IPS-NIHi7 (cell line): Measurements from ENCODE around the gene LYPD5.
A peak's percentile ranks its signal among the peaks of the same experiment; 100 is the strongest.
"Not testable (repeated sequence)": the region's sequence is repeated elsewhere in the genome, so short reads cannot be mapped to it uniquely, and the experiment has no call there.

ENCODE experiments used
- DNase-seq: peaks from one replicate; pipeline ENCODE4 v3.0.0; 2012; ENCODE audit warnings: mixed read lengths; ENCODE audit errors: extremely low spot score

The LYPD5 gene

DNA sequence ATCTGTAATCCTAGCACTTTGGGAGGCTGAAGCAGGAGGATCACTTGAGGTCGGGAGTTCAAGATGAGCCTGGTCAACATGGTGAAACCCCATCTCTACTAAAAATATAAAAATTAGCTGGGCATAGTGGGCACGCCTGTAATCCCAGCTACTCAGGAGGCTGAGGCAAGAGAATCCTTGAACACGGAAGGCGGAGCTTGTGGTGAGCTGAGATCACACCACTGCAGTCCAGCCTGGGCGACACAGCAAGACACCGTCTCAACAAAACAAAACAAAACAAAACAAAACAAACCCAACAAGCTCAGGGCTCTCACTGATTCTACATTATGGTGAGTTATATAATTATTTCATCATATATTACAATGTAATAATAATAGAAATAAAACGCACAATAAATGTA is 4.2 kb upstream of the LYPD5 start:
- not testable (repeated sequence) for DNase-seq

GRCh38 chr19:43804432-43804831 is 2.2 kb upstream of the LYPD5 start:
- DNase-seq, result no peak

DNA sequence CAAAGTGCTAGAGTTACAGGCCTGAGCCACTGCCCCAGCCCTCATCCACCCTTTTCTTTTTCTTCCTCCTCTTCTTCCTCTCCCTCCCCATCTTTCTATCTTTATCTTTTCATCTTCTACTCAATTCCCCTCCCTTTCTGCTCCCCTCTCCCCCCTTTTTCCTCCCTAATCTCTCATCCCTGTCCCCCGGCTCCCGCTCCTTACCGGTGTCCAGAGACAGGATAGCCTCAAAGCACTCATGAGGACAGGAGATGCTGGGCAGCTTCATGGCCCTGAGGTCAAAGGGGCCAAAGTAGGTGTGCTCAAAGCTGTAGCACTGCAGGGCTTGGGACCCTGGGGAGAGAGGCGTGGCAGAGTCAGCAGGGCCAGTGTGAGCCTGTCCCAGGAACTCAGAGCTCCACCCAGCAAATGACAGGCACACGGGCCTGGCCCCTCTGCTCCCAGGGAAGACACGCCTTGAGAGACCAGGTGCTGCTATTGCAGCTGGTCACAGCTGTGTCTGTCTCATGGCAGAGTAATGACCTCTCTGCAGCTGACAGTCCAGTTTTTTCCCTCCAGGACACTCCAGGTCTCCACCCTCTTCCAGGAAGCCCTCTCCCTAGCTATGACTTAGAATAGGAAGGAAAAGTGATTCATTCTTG is 2.6 kb downstream of the LYPD5 start:
- DNase-seq, result no peak

DNA sequence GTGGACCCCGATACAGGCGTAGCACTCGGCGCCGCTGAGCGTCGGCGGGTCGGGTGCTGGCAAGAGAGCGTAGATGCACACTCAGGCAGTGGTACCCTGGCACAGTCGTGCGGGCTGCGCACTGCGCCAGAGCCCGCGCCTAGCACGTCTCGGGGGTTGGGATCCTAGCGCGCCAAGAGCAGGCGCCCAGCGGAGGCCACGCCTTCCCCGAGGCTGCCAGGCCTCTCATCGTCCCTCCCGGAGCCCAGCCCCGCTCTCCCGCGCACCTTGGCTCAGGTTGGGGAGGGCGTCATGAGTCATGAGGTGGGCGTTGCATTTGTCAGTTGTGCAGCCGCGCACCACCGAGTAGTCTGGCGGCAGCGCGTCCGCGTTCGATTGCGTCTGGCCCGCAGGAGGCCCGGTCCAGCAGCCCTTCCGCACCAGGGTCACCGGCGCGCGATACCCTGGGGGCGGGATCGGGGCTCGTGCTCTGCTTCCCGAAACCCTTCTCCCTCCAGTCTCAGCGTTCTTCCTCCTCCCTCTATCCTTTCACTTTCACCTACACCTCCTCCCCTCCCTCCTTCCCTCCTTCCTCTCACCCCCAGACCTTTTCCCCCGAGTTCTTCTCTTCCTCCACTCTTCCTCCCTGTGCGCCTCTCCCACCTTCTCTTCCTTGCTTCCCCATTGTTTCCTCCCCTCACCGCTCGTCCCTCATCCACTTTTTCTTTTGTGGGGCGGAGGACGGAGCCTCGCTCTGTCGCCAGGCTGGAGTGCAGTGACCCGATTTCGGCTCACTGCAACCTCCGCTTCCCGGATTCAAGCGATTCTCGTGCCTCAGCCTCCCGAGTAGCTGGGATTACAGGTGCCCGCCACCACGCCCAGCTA is 3.5 kb downstream of the LYPD5 start:
- DNase-seq, result peak; percentile 79

- no peak for DNase-seq
Observed at GRCh38 chr19:43798026-43798545, 4.2 kb downstream of the LYPD5 start.

- no peak for DNase-seq
Observed at GRCh38 chr19:43797556-43797955, 4.7 kb downstream of the LYPD5 start.

- no peak for DNase-seq
Observed at GRCh38 chr19:43797118-43797517, 5.1 kb downstream of the LYPD5 start.

DNA sequence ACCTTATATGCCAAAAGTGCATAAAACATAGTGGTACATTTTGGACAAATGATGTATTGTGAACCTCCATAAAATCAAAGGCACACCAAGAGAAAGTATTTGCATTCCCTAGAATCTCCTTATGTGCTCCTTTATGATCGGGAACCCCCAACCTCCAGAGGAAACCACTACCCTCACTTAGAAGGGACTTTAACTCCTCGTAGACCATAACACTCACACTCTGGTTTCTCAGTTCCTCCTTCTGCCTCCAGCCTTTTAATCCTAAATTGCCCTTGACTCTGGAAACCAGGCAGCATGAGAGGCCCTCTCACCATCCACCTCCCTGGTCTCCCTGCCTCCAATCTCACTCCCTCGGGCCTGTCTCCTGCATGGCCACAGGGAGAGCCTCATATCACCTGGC is 11.7 kb downstream of the LYPD5 start:
- no peak for DNase-seq

DNA sequence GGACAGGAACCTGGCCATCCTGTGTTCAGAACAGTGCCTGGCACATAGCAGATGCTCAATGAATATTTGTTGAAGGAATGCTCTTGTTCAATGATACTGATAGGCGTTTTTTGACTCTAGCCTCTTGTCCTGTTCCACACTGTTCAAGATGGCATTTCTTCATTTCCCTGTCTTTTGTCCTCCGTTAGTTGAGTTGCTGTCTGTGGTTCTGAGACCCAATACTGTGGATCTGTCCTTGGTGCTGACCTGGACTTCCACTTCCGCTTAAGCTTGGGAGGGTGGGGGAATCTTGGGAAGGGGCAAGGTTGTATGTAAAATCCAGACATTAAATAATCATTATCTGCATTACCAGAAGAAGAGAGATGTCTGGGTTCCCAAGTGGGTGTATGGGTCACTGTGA is 13.2 kb downstream of the LYPD5 start:
- DNase-seq, result peak; percentile 53

GRCh38 chr19:43786665-43787064 is 15.6 kb downstream of the LYPD5 start:
- DNase-seq, result no peak

- peak; percentile 76 for DNase-seq
Observed at GRCh38 chr19:43784981-43785808, 17.1 kb downstream of the LYPD5 start.

DNA sequence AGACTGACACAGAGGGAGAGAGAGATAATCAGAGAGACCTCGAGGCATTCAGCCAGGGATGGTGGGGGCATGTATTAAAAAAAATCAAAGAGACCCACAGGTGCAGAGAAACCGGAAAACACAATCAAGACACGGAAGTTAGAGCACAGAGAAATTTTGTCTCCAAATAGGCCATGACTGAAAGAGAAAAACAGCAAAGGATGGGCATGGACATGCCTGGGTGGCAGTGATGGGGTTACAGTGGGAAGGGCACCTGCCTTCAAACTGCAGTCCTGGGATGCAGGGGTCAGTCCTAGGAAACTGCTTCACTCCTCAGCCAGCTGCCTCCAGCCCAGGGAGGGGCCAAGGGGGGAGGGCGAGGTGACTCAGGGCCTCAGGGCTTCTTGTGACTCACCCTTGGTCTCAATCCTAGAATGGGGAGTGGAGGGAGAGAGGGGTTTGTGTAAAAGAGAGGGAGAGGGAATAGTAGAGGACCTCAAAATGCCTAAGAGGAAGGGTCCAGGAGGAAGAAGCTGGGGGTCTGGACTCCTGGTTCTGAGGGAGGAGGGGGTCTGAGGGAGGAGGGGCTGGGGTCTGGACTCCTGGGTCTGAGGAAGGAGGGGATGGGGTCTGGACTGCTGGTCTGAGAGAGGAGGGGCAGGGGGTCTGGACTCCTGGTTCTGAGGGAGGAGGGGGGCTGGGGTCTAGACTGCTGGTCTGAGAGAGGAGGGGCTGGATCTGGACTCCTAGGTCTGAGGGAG is 17.8 kb downstream of the LYPD5 start:
- peak; percentile 45 for DNase-seq

GRCh38 chr19:43783636-43784035 is 18.6 kb downstream of the LYPD5 start:
- DNase-seq, result no peak

- no peak for DNase-seq
Observed at GRCh38 chr19:43782689-43783231, 19.5 kb downstream of the LYPD5 start.

DNA sequence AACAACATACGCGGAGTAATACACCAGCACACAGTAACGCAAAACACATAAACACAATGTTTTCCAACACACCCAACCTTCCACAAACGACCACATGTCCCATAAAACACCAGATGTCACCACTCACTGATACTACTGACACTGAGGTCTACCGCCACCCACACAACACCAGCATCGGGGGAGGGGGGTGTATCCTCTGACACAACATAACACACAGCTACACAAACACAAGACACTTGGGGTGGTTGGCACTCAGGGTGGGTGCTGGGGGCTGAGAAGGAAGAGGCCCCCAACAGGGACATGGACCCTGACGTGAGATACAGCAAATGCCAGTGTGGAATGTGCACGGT is 20.0 kb downstream of the LYPD5 start:
- DNase-seq, result no peak

GRCh38 chr19:43781630-43782310 is 20.5 kb downstream of the LYPD5 start:
- DNase-seq, result no peak

DNA sequence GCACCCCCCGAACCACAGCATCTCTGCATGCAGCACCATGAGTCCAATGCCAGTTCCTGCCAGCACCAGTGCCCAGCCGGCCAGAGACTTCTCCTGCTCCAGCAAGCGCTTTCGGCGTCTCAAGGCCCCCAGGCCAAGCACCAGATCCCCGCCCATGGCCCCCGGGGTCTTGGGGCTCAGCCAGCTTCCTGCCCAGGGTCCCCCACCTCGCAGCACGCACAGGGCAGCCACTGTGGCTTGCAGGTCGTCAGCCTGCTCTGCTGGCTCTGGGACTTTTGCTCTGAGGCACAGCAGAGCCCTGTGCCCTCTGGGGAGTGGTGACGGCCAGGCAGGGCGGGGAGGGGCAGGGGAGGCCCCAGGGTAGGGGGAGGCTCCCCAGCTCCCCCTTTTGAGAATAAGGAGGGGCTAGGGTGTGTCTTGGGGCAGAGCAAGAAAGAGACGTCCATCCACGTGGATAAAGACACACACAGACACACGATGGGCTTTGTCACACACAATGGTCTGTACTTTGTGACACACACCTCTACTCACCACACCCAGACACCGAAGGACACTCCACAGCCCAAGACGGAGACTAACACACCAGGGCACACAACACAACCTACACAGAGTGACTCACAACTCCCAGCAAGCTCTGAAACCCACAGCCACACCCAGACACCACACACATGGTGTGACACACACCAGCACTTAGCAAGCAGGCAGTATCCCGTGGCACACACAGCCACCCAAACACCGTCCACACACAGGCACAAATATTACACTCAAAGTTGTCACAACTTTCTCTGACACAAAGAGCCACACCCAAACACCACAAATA is 21.3 kb downstream of the LYPD5 start, which contains the start of gene KCNN4:
TSS of gene KCNN4 (minus strand) at position 268 of the 820 bp plus-strand sequence. CDS start at position 156, 112 bp downstream.
- no peak for DNase-seq

- DNase-seq, result no peak
Observed at GRCh38 chr19:43779820-43780219, 22.4 kb downstream of the LYPD5 start.

DNA sequence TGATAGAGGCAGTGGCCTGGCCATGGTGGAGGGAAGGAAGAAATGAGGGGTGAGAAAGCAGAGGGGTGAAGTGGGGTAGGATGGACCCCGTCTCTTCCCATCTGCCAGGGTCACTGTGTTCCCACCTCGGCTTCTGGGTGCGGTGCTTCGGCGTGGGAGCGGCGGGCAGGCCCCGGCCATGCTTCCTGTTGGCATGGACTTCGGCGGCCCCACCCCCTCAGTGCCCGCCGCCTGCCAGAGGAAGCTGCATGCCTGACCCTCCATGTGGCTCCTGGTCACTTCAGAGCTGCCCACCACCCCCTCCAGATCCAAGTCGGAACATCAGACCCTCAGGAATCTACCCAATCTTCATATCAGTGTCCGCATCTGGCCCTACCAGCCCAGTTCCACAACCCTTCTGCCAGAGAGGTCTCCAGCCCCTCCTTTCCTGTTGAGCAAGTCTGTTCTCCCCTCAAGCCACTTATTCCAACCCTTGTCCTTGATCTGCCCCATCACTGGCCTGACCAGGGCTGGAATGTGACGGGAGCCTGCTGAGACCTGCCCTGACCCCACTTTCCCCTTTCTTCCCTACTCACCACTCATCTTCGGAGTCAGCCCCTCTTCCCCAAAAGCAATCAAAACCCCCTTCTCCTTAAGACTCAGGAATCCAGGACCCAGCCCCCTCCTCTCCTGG is 23.0 kb downstream of the LYPD5 start:
- DNase-seq, result no peak
